Neuron (in vitro differentiated cells): ENCODE results near the gene MYO1H.
A peak's percentile ranks its signal among the peaks of the same experiment; 100 is the strongest.

Experiments
- H2AFZ ChIP-seq: one replicate; pipeline ENCODE4 v1.6.1; 2013; ENCODE audit warnings: low read depth, mild to moderate bottlenecking, inconsistent platforms, low read length, moderate library complexity
- H3K27me3 ChIP-seq: one replicate; pipeline ENCODE4 v1.6.1; 2013; ENCODE audit warnings: low read length; ENCODE audit not compliant: insufficient read depth
- H3K36me3 ChIP-seq: one replicate; pipeline ENCODE4 v1.6.1; 2013; ENCODE audit warnings: low read length; ENCODE audit not compliant: insufficient read depth
- H3K4me1 ChIP-seq: one replicate; pipeline ENCODE4 v1.6.1; 2013; ENCODE audit warnings: low read length; ENCODE audit not compliant: insufficient read depth
- H3K4me3 ChIP-seq: 2 replicates; pipeline ENCODE4 v1.5.1; 2013; ENCODE audit warnings: mild to moderate bottlenecking, low read length, moderate library complexity
- H3K9me3 ChIP-seq: one replicate; pipeline ENCODE4 v1.6.1; 2013; ENCODE audit warnings: low read length

The MYO1H gene

GRCh38 chr12:109359131-109359690 lies 11.5 kb downstream of the MYO1H start:
- peaks cover 48% of the 10 kb centered on the region for H3K27me3 ChIP-seq
- peak overlapping the region; percentile 33 for H2AFZ ChIP-seq
- H3K4me3 ChIP-seq: no peak overlapping the region
- H3K4me1 ChIP-seq: peaks cover 14% of the 10 kb centered on the region
- H3K36me3 ChIP-seq: no peaks in the 10 kb centered on the region
- H3K9me3 ChIP-seq: no peaks in the 10 kb centered on the region

GRCh38 chr12:109369831-109370230 lies 22.1 kb downstream of the MYO1H start:
- Histone ChIP-seq H3K4me1 (no peaks in the 10 kb centered on the region), H3K9me3 (no peaks in the 10 kb centered on the region), H3K36me3 (no peaks in the 10 kb centered on the region), H3K4me3 (no peak overlapping the region), H3K27me3 (peaks cover 17% of the 10 kb centered on the region), H2AFZ (no peak overlapping the region)

GRCh38 chr12:109377139-109377685 lies 29.5 kb downstream of the MYO1H start:
- no peak overlapping the region for H2AFZ ChIP-seq
- no peaks in the 10 kb centered on the region for H3K4me1 ChIP-seq
- H3K27me3 ChIP-seq: peaks cover 8% of the 10 kb centered on the region
- H3K4me3 ChIP-seq: no peak overlapping the region
- no peaks in the 10 kb centered on the region for H3K36me3 ChIP-seq
- H3K9me3 ChIP-seq: no peaks in the 10 kb centered on the region

- H3K36me3 ChIP-seq: no peaks in the 10 kb centered on the region
- H3K4me3 ChIP-seq: no peak overlapping the region
- H3K4me1 ChIP-seq: no peaks in the 10 kb centered on the region
- H2AFZ ChIP-seq: no peak overlapping the region
- H3K27me3 ChIP-seq: peaks cover 11% of the 10 kb centered on the region
- H3K9me3 ChIP-seq: no peaks in the 10 kb centered on the region
Observed at GRCh38 chr12:109378569-109378968, 30.9 kb downstream of the MYO1H start.

- no peaks in the 10 kb centered on the region for H3K36me3 ChIP-seq
- H2AFZ ChIP-seq: no peak overlapping the region
- H3K9me3 ChIP-seq: no peaks in the 10 kb centered on the region
- H3K27me3 ChIP-seq: peaks cover 3% of the 10 kb centered on the region
- no peaks in the 10 kb centered on the region for H3K4me1 ChIP-seq
- H3K4me3 ChIP-seq: no peak overlapping the region
Observed at GRCh38 chr12:109382031-109382430, 34.3 kb downstream of the MYO1H start.

- Histone ChIP-seq H3K27me3 (peaks cover 3% of the 10 kb centered on the region), H3K4me1 (no peaks in the 10 kb centered on the region), H3K4me3 (no peak overlapping the region), H3K9me3 (no peaks in the 10 kb centered on the region), H3K36me3 (no peaks in the 10 kb centered on the region), H2AFZ (no peak overlapping the region)
Observed at GRCh38 chr12:109383240-109383639, 35.5 kb downstream of the MYO1H start.

GRCh38 chr12:109385339-109386058 lies 37.8 kb downstream of the MYO1H start:
- no peaks in the 10 kb centered on the region for H3K9me3 ChIP-seq
- peaks cover 3% of the 10 kb centered on the region for H3K27me3 ChIP-seq
- no peak overlapping the region for H2AFZ ChIP-seq
- H3K4me1 ChIP-seq: no peaks in the 10 kb centered on the region
- no peaks in the 10 kb centered on the region for H3K36me3 ChIP-seq
- no peak overlapping the region for H3K4me3 ChIP-seq

GRCh38 chr12:109386059-109386433 lies 38.3 kb downstream of the MYO1H start:
- Histone ChIP-seq H2AFZ (no peak overlapping the region), H3K27me3 (peaks cover 3% of the 10 kb centered on the region), H3K9me3 (no peaks in the 10 kb centered on the region), H3K4me1 (no peaks in the 10 kb centered on the region), H3K36me3 (no peaks in the 10 kb centered on the region), H3K4me3 (no peak overlapping the region)

GRCh38 chr12:109387425-109388166 lies 39.9 kb downstream of the MYO1H start:
- no peaks in the 10 kb centered on the region for H3K4me1 ChIP-seq
- peaks cover 3% of the 10 kb centered on the region for H3K27me3 ChIP-seq
- H3K9me3 ChIP-seq: no peaks in the 10 kb centered on the region
- H3K4me3 ChIP-seq: no peak overlapping the region
- no peaks in the 10 kb centered on the region for H3K36me3 ChIP-seq
- H2AFZ ChIP-seq: no peak overlapping the region

- Histone ChIP-seq H3K9me3 (no peaks in the 10 kb centered on the region), H3K4me1 (no peaks in the 10 kb centered on the region), H3K36me3 (no peaks in the 10 kb centered on the region), H2AFZ (no peak overlapping the region), H3K4me3 (no peak overlapping the region), H3K27me3 (peaks cover 3% of the 10 kb centered on the region)
Observed at GRCh38 chr12:109388167-109388563, 40.5 kb downstream of the MYO1H start.

GRCh38 chr12:109389146-109389545 lies 41.4 kb downstream of the MYO1H start:
- H3K4me3 ChIP-seq: no peak overlapping the region
- H3K9me3 ChIP-seq: no peaks in the 10 kb centered on the region
- no peaks in the 10 kb centered on the region for H3K27me3 ChIP-seq
- no peak overlapping the region for H2AFZ ChIP-seq
- no peaks in the 10 kb centered on the region for H3K36me3 ChIP-seq
- no peaks in the 10 kb centered on the region for H3K4me1 ChIP-seq

GRCh38 chr12:109393437-109394345 lies 46.0 kb downstream of the MYO1H start:
- Histone ChIP-seq H3K4me3 (no peak overlapping the region), H3K27me3 (no peaks in the 10 kb centered on the region)

More at GRCh38 chr12:109393437-109394345, 46.0 kb downstream of the MYO1H start:
- H2AFZ ChIP-seq: no peak overlapping the region
- no peaks in the 10 kb centered on the region for H3K36me3 ChIP-seq
- no peaks in the 10 kb centered on the region for H3K4me1 ChIP-seq
- no peaks in the 10 kb centered on the region for H3K9me3 ChIP-seq
